Panc1 (cell line): Measurements from ENCODE around the gene MMP8. TPM values are rescaled to one million over a fixed set of nuclear protein-coding genes. Genes with fewer than 3 reads are reported as not detected.

Experiments used
- ATAC-seq: fragments of 200-7000 bp; cut with Tn5 transposase; 2 replicates; pipeline ENCODE4 v1.9.1; 2020; ENCODE audit warnings: mild to moderate bottlenecking, moderate library complexity
- BruUV-seq: library from RNA; stranded (reverse); fragments of 400-500 nt; replicated peaks from 2 replicates; lab custom pipeline; 2021; lab: Mats Ljungman, UMichigan
- CTCF ChIA-PET: fragments of 300-600 bp; sonication (Branson Sonifier 250); formaldehyde crosslinking; loops from one replicate; lab custom pipeline; 2022; ENCODE audit warnings: antibody characterized with exemption; lab: Charles Lee
- POLR2A ChIA-PET: fragments of 300-600 bp; sonication (Branson Sonifier 250); formaldehyde crosslinking; loops from one replicate; lab custom pipeline; 2022; ENCODE audit warnings: antibody characterized with exemption; lab: Charles Lee
- DNase-seq: peaks from one replicate; pipeline ENCODE4 v3.0.0-alpha.2; 2010; ENCODE audit warnings: low read depth, low spot score
- H3K27ac ChIP-seq: 2 replicates; pipeline ENCODE4 v1.5.1; 2011; ENCODE audit warnings: mild to moderate bottlenecking, low read length, inconsistent platforms
- H3K27me3 ChIP-seq: fragments of 200-500 bp; sonication (Bioruptor generic); 2 replicates; pipeline ENCODE4 v1.6.0; 2014; ENCODE audit warnings: low read length, inconsistent platforms; ENCODE audit not compliant: control insufficient read depth, insufficient read depth
- H3K36me3 ChIP-seq: fragments of 200-500 bp; sonication (Bioruptor generic); 2 replicates; pipeline ENCODE4 v1.5.1; 2014; ENCODE audit warnings: inconsistent platforms, mild to moderate bottlenecking, low read length, moderate library complexity; ENCODE audit not compliant: control insufficient read depth, insufficient read depth
- H3K4me1 ChIP-seq: 2 replicates; pipeline ENCODE4 v1.5.1; 2011; ENCODE audit warnings: inconsistent platforms, mild to moderate bottlenecking, low read length, moderate library complexity; ENCODE audit not compliant: control insufficient read depth, insufficient read depth
- H3K4me3 ChIP-seq, 2 experiments: 2 replicates each; pipeline ENCODE4 v1.5.1; 2011 to 2012; ENCODE audit warnings: low read depth in 2 of 2, low read length in 2 of 2, mild to moderate bottlenecking in 2 of 2, inconsistent platforms in 1 of 2, moderate library complexity in 1 of 2
- H3K9me3 ChIP-seq: fragments of 200-500 bp; sonication (Bioruptor generic); 2 replicates; pipeline ENCODE4 v1.5.1; 2014; ENCODE audit warnings: low read depth, mild to moderate bottlenecking, inconsistent platforms, low read length, moderate library complexity; ENCODE audit not compliant: control insufficient read depth, insufficient read depth
- POLR2AphosphoS5 ChIP-seq: IDR thresholded peaks from 2 replicates; pipeline ENCODE4 v1.6.1; 2012; ENCODE audit warnings: mild to moderate bottlenecking, low read depth, low read length, moderate library complexity
- SIN3A ChIP-seq: IDR thresholded peaks from 2 replicates; pipeline ENCODE4 v1.6.1; 2012; ENCODE audit warnings: low read depth, mild to moderate bottlenecking, low read length, moderate library complexity, borderline replicate concordance; ENCODE audit not compliant: insufficient read depth
- TCF7L2 ChIP-seq: IDR thresholded peaks from 2 replicates; pipeline ENCODE4 v1.6.1; 2011; ENCODE audit warnings: mild to moderate bottlenecking, low read depth, low read length, inconsistent platforms
- in situ Hi-C: cut with HindIII; loops from 2 replicates; pipeline ENCODE4 v1.10.0; 2016; ENCODE audit warnings: low sequenced_read_pairs, low pct_unique_long_range_greater_than_20kb
- intact Hi-C: fragments of 100-400 bp; cut with micrococcal nuclease; formaldehyde crosslinking; loops from one replicate; pipeline ENCODE4 v1.10.0; 2022; ENCODE audit not compliant: unreplicated experiment
- total RNA-seq: library from RNA; stranded (reverse); gene quantifications from one replicate; pipeline ENCODE4 v1.2.1, GENCODE V29; 2021; ENCODE audit not compliant: unreplicated experiment
- TF ChIP-seq, protein P1 (sequence below), 2 experiments: IDR thresholded peaks; 2 replicates each; pipeline ENCODE4 v1.6.1; 2011 to 2012; ENCODE audit warnings: low read depth in 2 of 2, control low read depth in 1 of 2, low read length in 1 of 2, mild to moderate bottlenecking in 1 of 2, moderate library complexity in 1 of 2; ENCODE audit not compliant: insufficient read depth in 1 of 2
- TF ChIP-seq, protein P2 (sequence below): fragments of 450-650 bp; IDR thresholded peaks from 2 replicates; pipeline ENCODE4 v1.5.1; 2017; ENCODE audit warnings: mild to moderate bottlenecking

The MMP8 gene
- total RNA-seq, 1 experiment from 2014 or later = not detected

DNA sequence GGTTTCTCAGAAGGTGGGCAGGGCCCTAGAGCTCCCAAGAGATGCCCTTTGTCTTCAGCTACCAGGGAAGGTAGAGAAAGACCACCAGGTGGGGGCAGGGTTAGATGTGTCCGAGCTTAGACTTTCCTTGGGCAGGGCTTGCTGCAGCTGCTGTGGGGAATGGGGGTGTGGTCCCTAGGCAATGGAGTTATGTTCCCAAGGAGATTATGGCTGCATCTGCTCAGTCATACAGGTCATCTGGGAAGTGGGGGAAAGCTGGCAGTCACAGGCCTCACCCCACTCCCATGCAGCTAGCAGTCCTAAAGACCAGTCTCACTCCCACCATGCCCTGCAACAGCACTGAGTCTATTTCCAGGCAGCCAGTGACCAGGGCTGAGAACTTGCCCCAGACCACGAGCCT lies 48.7 kb downstream of the MMP8 start:
- no peak for DNase-seq
- intact Hi-C loops = no loop called here
- POLR2A ChIA-PET = no interaction called here

DNA sequence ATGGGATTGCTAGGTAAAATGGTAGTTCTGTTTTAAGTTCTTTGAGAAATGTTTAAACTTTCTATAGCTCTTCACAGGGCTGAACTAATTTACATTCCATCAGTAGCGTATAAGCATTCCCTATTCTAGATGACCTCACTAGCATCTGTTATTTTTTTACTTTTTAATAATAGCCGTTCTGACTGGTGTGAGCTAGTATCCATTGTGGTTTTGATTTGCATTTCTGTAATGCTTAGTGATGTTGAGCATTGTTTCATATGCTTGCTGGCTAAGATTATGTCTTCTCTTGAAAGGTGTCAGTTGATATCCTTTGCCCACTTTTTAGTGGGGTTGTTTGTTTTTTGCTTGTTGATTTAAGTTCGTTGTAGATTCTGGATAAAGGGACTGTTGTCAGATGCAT lies 55.1 kb downstream of the MMP8 start:
- DNase-seq (no peak), ATAC-seq (no peak)
- H3K4me3 ChIP-seq = no peak overlapping the region
- H3K9me3 ChIP-seq = no peaks in the 10 kb centered on the region
- POLR2A ChIA-PET = no interaction called here
- intact Hi-C loops (loop anchor here (5.0 to 10.0 kb wide), 5 partner anchors 57 to 377 kb away; no protein-coding TSS in a partner anchor), in situ Hi-C loops (no loop called here)
- TF ChIP-seq TCF7L2 = no peak
- TF ChIP-seq, protein P1, sequence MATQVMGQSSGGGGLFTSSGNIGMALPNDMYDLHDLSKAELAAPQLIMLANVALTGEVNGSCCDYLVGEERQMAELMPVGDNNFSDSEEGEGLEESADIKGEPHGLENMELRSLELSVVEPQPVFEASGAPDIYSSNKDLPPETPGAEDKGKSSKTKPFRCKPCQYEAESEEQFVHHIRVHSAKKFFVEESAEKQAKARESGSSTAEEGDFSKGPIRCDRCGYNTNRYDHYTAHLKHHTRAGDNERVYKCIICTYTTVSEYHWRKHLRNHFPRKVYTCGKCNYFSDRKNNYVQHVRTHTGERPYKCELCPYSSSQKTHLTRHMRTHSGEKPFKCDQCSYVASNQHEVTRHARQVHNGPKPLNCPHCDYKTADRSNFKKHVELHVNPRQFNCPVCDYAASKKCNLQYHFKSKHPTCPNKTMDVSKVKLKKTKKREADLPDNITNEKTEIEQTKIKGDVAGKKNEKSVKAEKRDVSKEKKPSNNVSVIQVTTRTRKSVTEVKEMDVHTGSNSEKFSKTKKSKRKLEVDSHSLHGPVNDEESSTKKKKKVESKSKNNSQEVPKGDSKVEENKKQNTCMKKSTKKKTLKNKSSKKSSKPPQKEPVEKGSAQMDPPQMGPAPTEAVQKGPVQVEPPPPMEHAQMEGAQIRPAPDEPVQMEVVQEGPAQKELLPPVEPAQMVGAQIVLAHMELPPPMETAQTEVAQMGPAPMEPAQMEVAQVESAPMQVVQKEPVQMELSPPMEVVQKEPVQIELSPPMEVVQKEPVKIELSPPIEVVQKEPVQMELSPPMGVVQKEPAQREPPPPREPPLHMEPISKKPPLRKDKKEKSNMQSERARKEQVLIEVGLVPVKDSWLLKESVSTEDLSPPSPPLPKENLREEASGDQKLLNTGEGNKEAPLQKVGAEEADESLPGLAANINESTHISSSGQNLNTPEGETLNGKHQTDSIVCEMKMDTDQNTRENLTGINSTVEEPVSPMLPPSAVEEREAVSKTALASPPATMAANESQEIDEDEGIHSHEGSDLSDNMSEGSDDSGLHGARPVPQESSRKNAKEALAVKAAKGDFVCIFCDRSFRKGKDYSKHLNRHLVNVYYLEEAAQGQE (IDR thresholded peaks at IDR 0.05; ENCODE audit: insufficient read depth in 1 of 2, low read depth in 2 of 2, low read length in 1 of 2) = no peak
- TF ChIP-seq POLR2AphosphoS5 = no peak
- no peak for TF ChIP-seq SIN3A
- TF ChIP-seq, protein P2, sequence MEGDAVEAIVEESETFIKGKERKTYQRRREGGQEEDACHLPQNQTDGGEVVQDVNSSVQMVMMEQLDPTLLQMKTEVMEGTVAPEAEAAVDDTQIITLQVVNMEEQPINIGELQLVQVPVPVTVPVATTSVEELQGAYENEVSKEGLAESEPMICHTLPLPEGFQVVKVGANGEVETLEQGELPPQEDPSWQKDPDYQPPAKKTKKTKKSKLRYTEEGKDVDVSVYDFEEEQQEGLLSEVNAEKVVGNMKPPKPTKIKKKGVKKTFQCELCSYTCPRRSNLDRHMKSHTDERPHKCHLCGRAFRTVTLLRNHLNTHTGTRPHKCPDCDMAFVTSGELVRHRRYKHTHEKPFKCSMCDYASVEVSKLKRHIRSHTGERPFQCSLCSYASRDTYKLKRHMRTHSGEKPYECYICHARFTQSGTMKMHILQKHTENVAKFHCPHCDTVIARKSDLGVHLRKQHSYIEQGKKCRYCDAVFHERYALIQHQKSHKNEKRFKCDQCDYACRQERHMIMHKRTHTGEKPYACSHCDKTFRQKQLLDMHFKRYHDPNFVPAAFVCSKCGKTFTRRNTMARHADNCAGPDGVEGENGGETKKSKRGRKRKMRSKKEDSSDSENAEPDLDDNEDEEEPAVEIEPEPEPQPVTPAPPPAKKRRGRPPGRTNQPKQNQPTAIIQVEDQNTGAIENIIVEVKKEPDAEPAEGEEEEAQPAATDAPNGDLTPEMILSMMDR = no peak
- CTCF ChIA-PET = interaction anchor here (0.6 kb wide), 1 partner anchor 267 kb away, joined by 5 read pairs; no protein-coding TSS in a partner anchor
- H3K36me3 ChIP-seq = no peaks in the 10 kb centered on the region
- no TSS peak for BruUV-seq
- no peak overlapping the region for H3K27ac ChIP-seq
- H3K27me3 ChIP-seq = no peaks in the 10 kb centered on the region
- peaks cover 10% of the 10 kb centered on the region for H3K4me1 ChIP-seq

More for the DNA sequence above, 48.7 kb downstream of the MMP8 start:
- TF ChIP-seq, protein P2 = no peak
- TF ChIP-seq TCF7L2 (no peak), SIN3A (no peak), POLR2AphosphoS5 (no peak)
- TF ChIP-seq, protein P1 (IDR thresholded peaks at IDR 0.05; ENCODE audit: insufficient read depth in 1 of 2, low read depth in 2 of 2, low read length in 1 of 2) = no peak
- Histone ChIP-seq H3K4me3 (no peak overlapping the region), H3K4me1 (no peaks in the 10 kb centered on the region), H3K27ac (no peak overlapping the region), H3K9me3 (no peaks in the 10 kb centered on the region), H3K36me3 (no peaks in the 10 kb centered on the region), H3K27me3 (no peaks in the 10 kb centered on the region)
- no peak for ATAC-seq
- CTCF ChIA-PET = no interaction called here
- in situ Hi-C loops = no loop called here
- no TSS peak for BruUV-seq
